PC-3 (cell line): ENCODE measurements around the gene TMEM161A.

Experiments used
- EZH2 ChIP-seq: fragments of 300-600 bp; sonication (generic); IDR thresholded peaks from one replicate; pipeline ENCODE4 v1.6.1; 2017; ENCODE audit warnings: antibody characterized with exemption, mild to moderate bottlenecking, low read length; ENCODE audit not compliant: unreplicated experiment
- TF ChIP-seq, protein P1 (sequence below): fragments of 300-600 bp; sonication (generic); conservative IDR thresholded peaks from 2 replicates; pipeline ENCODE4 v1.5.1; 2017; ENCODE audit warnings: antibody characterized with exemption, low read depth, mild to moderate bottlenecking, low read length

GRCh38 chr19:19137556-19138108, 646 bp downstream of the TMEM161A start:
- TF ChIP-seq, protein P1, sequence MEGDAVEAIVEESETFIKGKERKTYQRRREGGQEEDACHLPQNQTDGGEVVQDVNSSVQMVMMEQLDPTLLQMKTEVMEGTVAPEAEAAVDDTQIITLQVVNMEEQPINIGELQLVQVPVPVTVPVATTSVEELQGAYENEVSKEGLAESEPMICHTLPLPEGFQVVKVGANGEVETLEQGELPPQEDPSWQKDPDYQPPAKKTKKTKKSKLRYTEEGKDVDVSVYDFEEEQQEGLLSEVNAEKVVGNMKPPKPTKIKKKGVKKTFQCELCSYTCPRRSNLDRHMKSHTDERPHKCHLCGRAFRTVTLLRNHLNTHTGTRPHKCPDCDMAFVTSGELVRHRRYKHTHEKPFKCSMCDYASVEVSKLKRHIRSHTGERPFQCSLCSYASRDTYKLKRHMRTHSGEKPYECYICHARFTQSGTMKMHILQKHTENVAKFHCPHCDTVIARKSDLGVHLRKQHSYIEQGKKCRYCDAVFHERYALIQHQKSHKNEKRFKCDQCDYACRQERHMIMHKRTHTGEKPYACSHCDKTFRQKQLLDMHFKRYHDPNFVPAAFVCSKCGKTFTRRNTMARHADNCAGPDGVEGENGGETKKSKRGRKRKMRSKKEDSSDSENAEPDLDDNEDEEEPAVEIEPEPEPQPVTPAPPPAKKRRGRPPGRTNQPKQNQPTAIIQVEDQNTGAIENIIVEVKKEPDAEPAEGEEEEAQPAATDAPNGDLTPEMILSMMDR, result no peak
- TF ChIP-seq EZH2, result no peak
